Measurements from ENCODE around the gene ACLY. TPM values are rescaled to one million over a fixed set of nuclear protein-coding genes. Genes with fewer than 3 reads are reported as not detected.

The ACLY gene
- total and polyA plus RNA-seq, 2 experiments from 2014 or later = 119 to 439 TPM

DNA sequence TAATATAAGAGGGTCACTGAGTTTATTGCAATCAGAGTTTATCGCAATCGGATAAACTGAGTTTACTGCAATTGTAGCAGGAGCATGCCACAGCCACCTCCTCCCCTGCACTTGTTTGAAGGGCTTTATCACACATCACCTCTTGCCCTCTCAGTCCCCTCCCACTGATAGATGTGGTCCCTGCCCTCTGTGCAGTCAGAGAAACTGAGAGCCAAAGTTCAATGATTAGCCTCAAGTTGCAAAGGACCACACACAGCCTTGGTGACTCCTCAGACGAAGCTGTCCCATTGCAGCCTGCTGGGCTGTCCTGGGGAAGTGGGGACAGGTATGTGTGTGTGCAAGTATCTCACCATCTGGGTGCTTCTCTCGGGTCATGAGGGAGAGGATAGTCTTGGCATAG is 13.6 kb downstream of the ACLY start (continued):
- TF ChIP-seq, protein P1, sequence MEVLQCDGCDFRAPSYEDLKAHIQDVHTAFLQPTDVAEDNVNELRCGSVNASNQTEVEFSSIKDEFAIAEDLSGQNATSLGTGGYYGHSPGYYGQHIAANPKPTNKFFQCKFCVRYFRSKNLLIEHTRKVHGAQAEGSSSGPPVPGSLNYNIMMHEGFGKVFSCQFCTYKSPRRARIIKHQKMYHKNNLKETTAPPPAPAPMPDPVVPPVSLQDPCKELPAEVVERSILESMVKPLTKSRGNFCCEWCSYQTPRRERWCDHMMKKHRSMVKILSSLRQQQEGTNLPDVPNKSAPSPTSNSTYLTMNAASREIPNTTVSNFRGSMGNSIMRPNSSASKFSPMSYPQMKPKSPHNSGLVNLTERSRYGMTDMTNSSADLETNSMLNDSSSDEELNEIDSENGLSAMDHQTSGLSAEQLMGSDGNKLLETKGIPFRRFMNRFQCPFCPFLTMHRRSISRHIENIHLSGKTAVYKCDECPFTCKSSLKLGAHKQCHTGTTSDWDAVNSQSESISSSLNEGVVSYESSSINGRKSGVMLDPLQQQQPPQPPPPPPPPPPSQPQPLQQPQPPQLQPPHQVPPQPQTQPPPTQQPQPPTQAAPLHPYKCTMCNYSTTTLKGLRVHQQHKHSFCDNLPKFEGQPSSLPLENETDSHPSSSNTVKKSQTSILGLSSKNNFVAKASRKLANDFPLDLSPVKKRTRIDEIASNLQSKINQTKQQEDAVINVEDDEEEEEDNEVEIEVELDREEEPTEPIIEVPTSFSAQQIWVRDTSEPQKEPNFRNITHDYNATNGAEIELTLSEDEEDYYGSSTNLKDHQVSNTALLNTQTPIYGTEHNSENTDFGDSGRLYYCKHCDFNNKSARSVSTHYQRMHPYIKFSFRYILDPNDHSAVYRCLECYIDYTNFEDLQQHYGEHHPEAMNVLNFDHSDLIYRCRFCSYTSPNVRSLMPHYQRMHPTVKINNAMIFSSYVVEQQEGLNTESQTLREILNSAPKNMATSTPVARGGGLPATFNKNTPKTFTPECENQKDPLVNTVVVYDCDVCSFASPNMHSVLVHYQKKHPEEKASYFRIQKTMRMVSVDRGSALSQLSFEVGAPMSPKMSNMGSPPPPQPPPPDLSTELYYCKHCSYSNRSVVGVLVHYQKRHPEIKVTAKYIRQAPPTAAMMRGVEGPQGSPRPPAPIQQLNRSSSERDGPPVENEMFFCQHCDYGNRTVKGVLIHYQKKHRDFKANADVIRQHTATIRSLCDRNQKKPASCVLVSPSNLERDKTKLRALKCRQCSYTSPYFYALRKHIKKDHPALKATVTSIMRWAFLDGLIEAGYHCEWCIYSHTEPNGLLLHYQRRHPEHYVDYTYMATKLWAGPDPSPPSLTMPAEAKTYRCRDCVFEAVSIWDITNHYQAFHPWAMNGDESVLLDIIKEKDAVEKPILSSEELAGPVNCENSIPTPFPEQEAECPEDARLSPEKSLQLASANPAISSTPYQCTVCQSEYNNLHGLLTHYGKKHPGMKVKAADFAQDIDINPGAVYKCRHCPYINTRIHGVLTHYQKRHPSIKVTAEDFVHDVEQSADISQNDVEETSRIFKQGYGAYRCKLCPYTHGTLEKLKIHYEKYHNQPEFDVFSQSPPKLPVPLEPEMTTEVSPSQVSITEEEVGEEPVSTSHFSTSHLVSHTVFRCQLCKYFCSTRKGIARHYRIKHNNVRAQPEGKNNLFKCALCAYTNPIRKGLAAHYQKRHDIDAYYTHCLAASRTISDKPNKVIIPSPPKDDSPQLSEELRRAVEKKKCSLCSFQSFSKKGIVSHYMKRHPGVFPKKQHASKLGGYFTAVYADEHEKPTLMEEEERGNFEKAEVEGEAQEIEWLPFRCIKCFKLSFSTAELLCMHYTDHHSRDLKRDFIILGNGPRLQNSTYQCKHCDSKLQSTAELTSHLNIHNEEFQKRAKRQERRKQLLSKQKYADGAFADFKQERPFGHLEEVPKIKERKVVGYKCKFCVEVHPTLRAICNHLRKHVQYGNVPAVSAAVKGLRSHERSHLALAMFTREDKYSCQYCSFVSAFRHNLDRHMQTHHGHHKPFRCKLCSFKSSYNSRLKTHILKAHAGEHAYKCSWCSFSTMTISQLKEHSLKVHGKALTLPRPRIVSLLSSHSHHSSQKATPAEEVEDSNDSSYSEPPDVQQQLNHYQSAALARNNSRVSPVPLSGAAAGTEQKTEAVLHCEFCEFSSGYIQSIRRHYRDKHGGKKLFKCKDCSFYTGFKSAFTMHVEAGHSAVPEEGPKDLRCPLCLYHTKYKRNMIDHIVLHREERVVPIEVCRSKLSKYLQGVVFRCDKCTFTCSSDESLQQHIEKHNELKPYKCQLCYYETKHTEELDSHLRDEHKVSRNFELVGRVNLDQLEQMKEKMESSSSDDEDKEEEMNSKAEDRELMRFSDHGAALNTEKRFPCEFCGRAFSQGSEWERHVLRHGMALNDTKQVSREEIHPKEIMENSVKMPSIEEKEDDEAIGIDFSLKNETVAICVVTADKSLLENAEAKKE (CRISPR knock-in tag; IDR thresholded peaks at IDR 0.05) = no peak
- no peak for TF ChIP-seq POLR2AphosphoS5 (IDR thresholded peaks at IDR 0.05; ENCODE audit: low read depth)

GRCh38 chr17:41904242-41904841 is 14.4 kb downstream of the ACLY start:
- H3K79me2 ChIP-seq (replicated peaks; ENCODE audit: insufficient read depth) = peaks cover 26% of the 10 kb centered on the region
- no peak overlapping the region for H2AFZ ChIP-seq
- Mint-ChIP-seq H3K36me3 (ENCODE audit: low read depth) (peaks cover 94% of the 10 kb centered on the region), H3K27me3 (ENCODE audit: insufficient read depth, low read depth, poor library complexity) (peaks cover 6% of the 10 kb centered on the region), H3K4me3 (no peak overlapping the region), H3K4me1 (no peaks in the 10 kb centered on the region), H3K9me3 (no peaks in the 10 kb centered on the region), H3K27ac (no peak overlapping the region)
- H3K4me1 ChIP-seq (ENCODE audit: insufficient read depth) = no peaks in the 10 kb centered on the region
- no peaks in the 10 kb centered on the region for H3K27me3 ChIP-seq (ENCODE audit: insufficient read depth)
- peaks cover 71% of the 10 kb centered on the region for H3K36me3 ChIP-seq (ENCODE audit: insufficient read depth)
- no peaks in the 10 kb centered on the region for H3K9me2 ChIP-seq (ENCODE audit: insufficient read depth)
- no peak for ATAC-seq
- H3K4me2 ChIP-seq = no peak overlapping the region
- H3K4me3 ChIP-seq = no peak overlapping the region
- peaks cover 29% of the 10 kb centered on the region; the same call in 1 of the 2 replicates for H3F3A ChIP-seq (replicated peaks; ENCODE audit: low read depth)
- peaks cover 41% of the 10 kb centered on the region for H4K20me1 ChIP-seq (replicated peaks; ENCODE audit: insufficient read depth)
- H3K27ac ChIP-seq (ENCODE audit: low read depth) = peak overlapping the region; percentile 55; the same call in 1 of the 2 replicates
- DNase-seq (ENCODE audit: low spot score) = no peak
- no peak for TF ChIP-seq ZNF114 (CRISPR knock-in tag; IDR thresholded peaks at IDR 0.05)
- TF ChIP-seq CREB1 (CRISPR knock-in tag; IDR thresholded peaks at IDR 0.05; ENCODE audit: low read depth) = no peak
- no peak for TF ChIP-seq REST (IDR thresholded peaks at IDR 0.05; ENCODE audit: unreplicated experiment)
- TF ChIP-seq, protein P2, sequence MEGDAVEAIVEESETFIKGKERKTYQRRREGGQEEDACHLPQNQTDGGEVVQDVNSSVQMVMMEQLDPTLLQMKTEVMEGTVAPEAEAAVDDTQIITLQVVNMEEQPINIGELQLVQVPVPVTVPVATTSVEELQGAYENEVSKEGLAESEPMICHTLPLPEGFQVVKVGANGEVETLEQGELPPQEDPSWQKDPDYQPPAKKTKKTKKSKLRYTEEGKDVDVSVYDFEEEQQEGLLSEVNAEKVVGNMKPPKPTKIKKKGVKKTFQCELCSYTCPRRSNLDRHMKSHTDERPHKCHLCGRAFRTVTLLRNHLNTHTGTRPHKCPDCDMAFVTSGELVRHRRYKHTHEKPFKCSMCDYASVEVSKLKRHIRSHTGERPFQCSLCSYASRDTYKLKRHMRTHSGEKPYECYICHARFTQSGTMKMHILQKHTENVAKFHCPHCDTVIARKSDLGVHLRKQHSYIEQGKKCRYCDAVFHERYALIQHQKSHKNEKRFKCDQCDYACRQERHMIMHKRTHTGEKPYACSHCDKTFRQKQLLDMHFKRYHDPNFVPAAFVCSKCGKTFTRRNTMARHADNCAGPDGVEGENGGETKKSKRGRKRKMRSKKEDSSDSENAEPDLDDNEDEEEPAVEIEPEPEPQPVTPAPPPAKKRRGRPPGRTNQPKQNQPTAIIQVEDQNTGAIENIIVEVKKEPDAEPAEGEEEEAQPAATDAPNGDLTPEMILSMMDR (conservative IDR thresholded peaks at IDR 0.05; ENCODE audit: low read depth in 2 of 2) = no peak
- TF ChIP-seq EZH2phosphoT487 (IDR thresholded peaks at IDR 0.05; ENCODE audit: unreplicated experiment) = no peak
- TF ChIP-seq NANOG (IDR thresholded peaks at IDR 0.05; ENCODE audit: borderline replicate concordance) = no peak
- no peak for TF ChIP-seq EZH2 (IDR thresholded peaks at IDR 0.05; ENCODE audit: low read depth, unreplicated experiment)
- TF ChIP-seq POLR2AphosphoS5 (IDR thresholded peaks at IDR 0.05; ENCODE audit: low read depth) = no peak
- no peak for TF ChIP-seq ETS1 (IDR thresholded peaks at IDR 0.05)

Data from GM23338 (cell line).